Measurements from ENCODE around the gene C4orf51.

C4orf51 gene

GRCh38 chr4:145760961-145761929, 81.3 kb downstream of the C4orf51 start:
- no peak for DNase-seq

DNA sequence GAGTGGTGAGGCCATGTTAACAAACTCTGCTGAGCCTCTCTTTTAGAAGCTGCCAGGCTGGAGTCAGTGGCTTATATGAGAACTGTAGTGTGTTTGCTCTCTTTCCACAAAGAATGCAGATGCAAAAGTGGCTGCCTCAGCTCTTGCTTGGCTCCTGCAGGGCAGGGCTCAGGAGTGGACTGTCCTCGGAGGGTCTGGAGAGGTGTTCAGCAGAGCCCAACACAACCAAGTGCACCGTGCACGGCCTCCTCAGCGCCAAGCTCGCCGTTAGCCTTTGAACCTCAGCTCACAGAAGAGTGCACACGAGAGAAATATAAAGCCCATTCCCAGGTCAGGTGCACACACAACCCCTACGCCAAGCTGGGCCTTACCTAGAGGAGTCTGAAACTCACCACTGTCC, 82.8 kb downstream of the C4orf51 start:
- no peak for DNase-seq

DNA sequence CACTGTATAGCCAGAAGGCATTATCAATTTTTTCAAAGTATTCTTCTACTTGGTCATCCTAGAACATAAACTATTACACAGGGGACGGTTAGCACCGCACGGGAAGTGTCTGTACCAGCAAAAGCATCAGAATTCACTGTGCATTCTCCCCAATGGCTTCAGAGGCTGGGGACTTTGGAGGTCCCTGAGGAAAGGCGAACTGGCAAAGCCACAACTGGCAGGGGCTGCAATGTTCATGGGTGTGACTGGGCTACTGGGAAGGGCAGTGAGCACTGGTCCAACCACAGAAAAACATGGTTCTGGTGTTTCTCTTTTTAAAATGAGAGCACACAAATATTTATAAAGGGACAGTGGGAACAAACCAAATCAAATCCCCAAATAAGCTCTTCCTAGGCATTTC, 83.5 kb downstream of the C4orf51 start:
- no peak for DNase-seq

- DNase-seq = no peak
These were observed 86.3 kb downstream of the C4orf51 start for GRCh38 chr4:145766273-145766672.

- peak; percentile 83 for DNase-seq
These were observed 89.6 kb downstream of the C4orf51 start for GRCh38 chr4:145769450-145770037.

DNA sequence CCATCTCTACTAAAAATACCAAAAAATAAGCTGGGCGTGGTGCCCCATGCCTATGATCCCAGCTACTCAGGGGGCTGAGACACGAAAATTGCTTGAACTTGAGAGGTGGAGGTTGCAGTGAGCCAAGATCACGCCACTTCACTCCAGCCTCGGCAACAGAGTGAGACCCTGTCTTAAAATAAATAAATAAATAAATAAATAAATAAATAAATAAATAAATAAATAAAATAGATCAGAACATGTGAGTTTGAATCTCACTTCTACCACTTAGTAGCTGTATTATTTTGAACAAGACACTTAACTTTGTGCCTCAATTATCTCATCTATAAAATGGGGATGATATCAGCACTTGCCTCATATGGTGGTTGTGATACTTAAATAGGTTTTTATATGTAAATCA, 90.2 kb downstream of the C4orf51 start:
- DNase-seq = no peak

DNA sequence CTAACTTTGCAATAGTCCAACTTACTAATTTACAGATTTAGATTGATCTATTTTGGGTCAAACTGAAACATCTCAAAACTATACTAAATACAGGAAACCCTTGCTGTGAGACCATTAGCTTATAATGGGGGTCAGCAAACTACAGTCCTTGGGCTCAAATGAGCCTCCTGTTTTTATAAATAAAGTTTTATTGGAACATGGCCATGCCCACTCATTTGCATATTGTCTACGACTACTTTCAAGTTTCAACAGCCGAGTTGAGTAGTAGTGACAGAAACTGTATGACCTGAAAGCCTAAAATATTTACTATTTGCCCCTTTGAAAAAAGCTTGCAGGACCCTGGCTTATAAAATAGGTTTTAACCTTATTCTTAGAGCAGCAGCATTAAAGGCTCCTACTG, 92.4 kb downstream of the C4orf51 start:
- DNase-seq = no peak

DNA sequence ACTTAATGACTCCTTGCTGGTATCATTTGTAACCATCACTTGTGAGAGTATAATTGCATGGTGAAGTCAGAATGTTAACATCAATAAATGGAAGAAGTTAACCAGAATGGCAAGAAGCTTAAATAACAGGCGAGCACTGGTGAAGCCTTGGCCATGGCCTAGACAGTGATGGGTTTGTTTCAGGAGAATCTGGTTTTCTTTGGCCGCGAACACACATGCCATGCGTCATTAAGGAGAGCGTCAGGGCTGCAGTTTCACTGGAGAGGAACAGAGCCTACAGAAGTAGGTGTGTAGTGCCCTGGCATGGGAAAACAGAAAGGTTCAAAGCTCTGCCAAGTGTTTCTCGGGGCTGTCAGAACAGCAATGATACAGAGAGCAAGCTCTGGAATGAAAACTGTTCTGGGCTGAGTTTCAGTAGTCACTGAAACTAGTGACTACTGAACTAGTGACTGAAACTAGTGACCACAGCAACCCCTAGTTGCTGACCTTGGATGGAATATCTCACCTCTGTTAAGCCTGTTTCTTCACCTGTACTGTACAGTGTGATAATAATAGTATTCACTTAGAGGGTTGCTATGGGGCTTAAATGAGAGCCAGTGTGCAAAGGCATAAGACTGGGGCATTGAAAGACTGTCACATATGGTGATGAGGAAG, 93.8 kb downstream of the C4orf51 start:
- DNase-seq = no peak

DNA sequence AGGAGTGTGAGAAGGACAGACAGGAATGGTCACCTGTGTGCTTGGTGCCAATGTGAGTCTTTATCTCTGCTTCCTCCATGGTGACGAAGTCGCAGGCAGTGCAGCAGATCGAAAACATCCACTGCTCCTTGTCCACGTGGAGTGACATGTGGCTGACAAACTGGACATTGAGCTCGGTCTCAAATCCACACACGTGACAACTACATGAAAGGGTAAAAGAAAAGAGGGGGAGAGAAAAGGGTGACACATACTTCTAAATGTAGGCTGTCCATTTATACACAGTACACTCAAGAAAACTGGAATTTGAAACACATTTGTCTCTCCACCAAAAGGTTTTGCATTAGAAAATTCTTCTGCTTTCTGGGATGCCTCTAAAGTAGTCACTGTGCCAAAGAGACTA, 94.5 kb downstream of the C4orf51 start:
- DNase-seq = no peak

GRCh38 chr4:145775406-145775805, 95.5 kb downstream of the C4orf51 start:
- no peak for DNase-seq

DNA sequence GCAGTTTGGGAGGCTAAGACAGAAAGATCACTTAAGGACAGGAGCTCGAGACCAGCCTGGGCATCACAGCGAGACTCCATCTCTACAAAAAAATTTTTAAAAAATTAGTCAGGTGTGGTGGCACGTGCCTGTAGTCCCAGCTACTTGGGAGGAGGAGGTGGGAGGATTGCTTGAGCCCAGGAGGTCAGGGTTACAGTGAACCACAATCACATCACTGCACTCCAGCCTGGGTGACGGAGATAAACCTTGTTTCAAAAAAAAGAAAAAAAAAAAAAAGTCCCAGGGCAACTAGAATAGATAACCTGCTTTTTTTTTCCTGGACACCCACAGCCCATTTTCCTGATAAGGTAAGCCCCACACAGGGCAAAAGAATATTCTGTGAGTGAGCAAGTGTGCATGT, 96.3 kb downstream of the C4orf51 start:
- no peak for DNase-seq

DNA sequence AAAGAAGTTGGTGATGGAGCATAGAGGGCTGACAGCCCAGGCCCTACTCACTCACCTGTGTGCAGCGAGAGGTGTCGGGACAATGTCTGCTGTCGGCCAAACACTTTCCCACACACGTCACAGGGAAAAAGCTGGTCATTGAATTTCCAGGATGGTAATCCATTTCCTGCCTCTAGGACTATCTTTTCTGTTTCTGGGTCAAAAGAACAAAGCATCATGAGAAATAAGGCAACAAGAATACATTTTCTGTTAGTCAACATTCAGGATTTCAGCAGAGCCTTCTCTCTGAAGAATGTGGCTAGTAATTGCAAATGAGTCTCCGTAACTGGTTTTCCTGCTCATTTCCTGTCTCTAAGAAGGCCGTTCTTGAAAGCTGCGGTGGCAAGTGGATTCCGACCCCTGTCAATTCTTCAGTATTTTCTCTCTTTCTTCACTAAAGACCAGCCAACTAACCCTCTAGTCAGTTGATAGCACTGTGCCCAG, 99.4 kb downstream of the C4orf51 start:
- no peak for DNase-seq

GRCh38 chr4:145781351-145781750, 101.4 kb downstream of the C4orf51 start:
- DNase-seq = peak; percentile 15
